Smooth muscle cell (in vitro differentiated cells): Measurements from ENCODE around the gene ACTBL2. TPM values are rescaled to one million over a fixed set of nuclear protein-coding genes. Genes with fewer than 3 reads are reported as not detected.

Experiments
- DNase-seq: peaks from one replicate; lab custom pipeline; 2025; ENCODE audit not compliant: unreplicated experiment; lab: John Stamatoyannopoulos, UW
- H2AFZ ChIP-seq: fragments of 200-600 bp; sonication (generic); 2 replicates; pipeline ENCODE4 v1.6.0; 2016; ENCODE audit warnings: antibody characterized with exemption, low read depth, mild to moderate bottlenecking
- H3F3A ChIP-seq: fragments of 200-600 bp; sonication (generic); 2 replicates; pipeline ENCODE4 v1.6.0; 2017; ENCODE audit warnings: antibody characterized with exemption, low read depth
- H3K27ac ChIP-seq: fragments of 200-600 bp; sonication (generic); 2 replicates; pipeline ENCODE4 v1.5.1; 2016; ENCODE audit warnings: low read depth, mild to moderate bottlenecking
- H3K27me3 ChIP-seq: fragments of 200-600 bp; sonication (generic); 2 replicates; pipeline ENCODE4 v1.6.1; 2016; ENCODE audit warnings: low read depth, mild to moderate bottlenecking
- H3K36me3 ChIP-seq: fragments of 200-600 bp; sonication (generic); 2 replicates; pipeline ENCODE4 v1.5.1; 2016; ENCODE audit warnings: low read depth
- H3K4me1 ChIP-seq: fragments of 200-600 bp; sonication (generic); 2 replicates; pipeline ENCODE4 v1.5.1; 2016; ENCODE audit warnings: low read depth
- H3K4me2 ChIP-seq: fragments of 200-600 bp; sonication (generic); 2 replicates; pipeline ENCODE4 v1.6.0; 2016; ENCODE audit warnings: mild to moderate bottlenecking
- H3K4me3 ChIP-seq: fragments of 200-600 bp; sonication (generic); 2 replicates; pipeline ENCODE4 v1.5.1; 2016; ENCODE audit warnings: mild to moderate bottlenecking
- H3K79me2 ChIP-seq: fragments of 200-600 bp; sonication (generic); 2 replicates; pipeline ENCODE4 v1.6.0; 2016; ENCODE audit warnings: low read depth, mild to moderate bottlenecking
- H3K9ac ChIP-seq: fragments of 200-600 bp; sonication (generic); 2 replicates; pipeline ENCODE4 v1.6.0; 2016; ENCODE audit warnings: low read depth
- H3K9me3 ChIP-seq: fragments of 200-600 bp; sonication (generic); replicated peaks from 2 replicates; pipeline ENCODE4 v1.5.1; 2016; ENCODE audit warnings: low read depth
- H4K20me1 ChIP-seq: fragments of 200-600 bp; sonication (generic); 2 replicates; pipeline ENCODE4 v1.6.0; 2016; ENCODE audit warnings: low read depth
- WGBS: methylation state at CpG from one replicate; pipeline ENCODE4 v1.1.7; 2016; ENCODE audit warnings: low lambda C conversion rate; 5-methylcytosine and 5-hydroxymethylcytosine counted together
- polyA plus RNA-seq: library from polyadenylated mRNA; unstranded; fragments of >200 nt; fragmentation: Nextera tagmentation; extraction: Ambion mirVana; gene quantifications from 2 replicates; pipeline ENCODE4 v1.2.1, GENCODE V29; 2016
- total RNA-seq: library from RNA; depleted of rRNA; stranded (reverse); fragments of >200 nt; gene quantifications from 2 replicates; pipeline ENCODE4 v1.2.3, GENCODE V29; 2014
- TF ChIP-seq, protein P1 (sequence below): fragments of 200-600 bp; sonication (generic); IDR thresholded peaks from 2 replicates; pipeline ENCODE4 v1.5.1; 2017; ENCODE audit warnings: borderline replicate concordance, mild to moderate bottlenecking, antibody characterized with exemption; ENCODE audit not compliant: insufficient read depth, poor library complexity, severe bottlenecking

The ACTBL2 gene
- total and polyA plus RNA-seq, 2 experiments from 2014 or later: 1.3 to 3.6 TPM

DNA sequence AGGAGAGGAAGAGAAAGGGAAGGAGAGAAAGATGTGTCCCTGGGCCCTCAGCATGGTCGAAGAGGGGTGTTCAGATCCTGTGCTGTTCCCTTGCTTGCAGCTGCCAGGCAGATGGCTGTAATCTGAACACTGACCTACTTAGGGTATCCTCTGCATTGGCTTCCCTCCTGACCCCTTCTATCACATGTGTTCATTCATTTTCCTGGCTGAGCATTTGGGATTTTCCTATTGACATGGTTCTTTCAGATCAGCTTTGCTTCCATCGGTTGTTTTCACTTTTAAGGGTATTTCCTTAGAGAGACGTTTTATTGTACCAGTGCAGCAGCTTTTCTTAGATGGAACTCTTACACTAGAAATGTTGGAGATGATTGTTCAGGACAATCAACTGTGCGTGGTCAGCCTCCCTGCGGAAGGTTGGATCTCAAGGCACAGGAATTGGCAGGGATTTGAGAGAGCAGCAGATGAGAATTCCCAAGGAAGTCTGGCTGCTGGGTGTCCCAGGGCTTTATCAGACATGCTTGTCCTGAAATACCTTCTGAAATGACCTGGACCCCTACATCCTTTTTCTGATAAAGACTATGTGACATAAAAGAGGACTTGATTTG is 26.0 kb downstream of the ACTBL2 start:
- H3K4me3 ChIP-seq: no peak overlapping the region
- no peaks in the 10 kb centered on the region for H3K79me2 ChIP-seq
- no peak overlapping the region for H3K9ac ChIP-seq
- H3F3A ChIP-seq: no peaks in the 10 kb centered on the region
- no peaks in the 10 kb centered on the region for H3K9me3 ChIP-seq
- H3K4me2 ChIP-seq: no peak overlapping the region
- no peaks in the 10 kb centered on the region for H3K27me3 ChIP-seq
- DNase-seq: no peak
- H3K36me3 ChIP-seq: no peaks in the 10 kb centered on the region
- H2AFZ ChIP-seq: peak overlapping the region; percentile 38
- no peaks in the 10 kb centered on the region for H3K4me1 ChIP-seq
- TF ChIP-seq, protein P1, sequence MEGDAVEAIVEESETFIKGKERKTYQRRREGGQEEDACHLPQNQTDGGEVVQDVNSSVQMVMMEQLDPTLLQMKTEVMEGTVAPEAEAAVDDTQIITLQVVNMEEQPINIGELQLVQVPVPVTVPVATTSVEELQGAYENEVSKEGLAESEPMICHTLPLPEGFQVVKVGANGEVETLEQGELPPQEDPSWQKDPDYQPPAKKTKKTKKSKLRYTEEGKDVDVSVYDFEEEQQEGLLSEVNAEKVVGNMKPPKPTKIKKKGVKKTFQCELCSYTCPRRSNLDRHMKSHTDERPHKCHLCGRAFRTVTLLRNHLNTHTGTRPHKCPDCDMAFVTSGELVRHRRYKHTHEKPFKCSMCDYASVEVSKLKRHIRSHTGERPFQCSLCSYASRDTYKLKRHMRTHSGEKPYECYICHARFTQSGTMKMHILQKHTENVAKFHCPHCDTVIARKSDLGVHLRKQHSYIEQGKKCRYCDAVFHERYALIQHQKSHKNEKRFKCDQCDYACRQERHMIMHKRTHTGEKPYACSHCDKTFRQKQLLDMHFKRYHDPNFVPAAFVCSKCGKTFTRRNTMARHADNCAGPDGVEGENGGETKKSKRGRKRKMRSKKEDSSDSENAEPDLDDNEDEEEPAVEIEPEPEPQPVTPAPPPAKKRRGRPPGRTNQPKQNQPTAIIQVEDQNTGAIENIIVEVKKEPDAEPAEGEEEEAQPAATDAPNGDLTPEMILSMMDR: no peak
- H4K20me1 ChIP-seq: no peaks in the 10 kb centered on the region
- 91% methylated on average over 5 of the region's 5 CpGs for WGBS
- H3K27ac ChIP-seq: no peak overlapping the region

DNA sequence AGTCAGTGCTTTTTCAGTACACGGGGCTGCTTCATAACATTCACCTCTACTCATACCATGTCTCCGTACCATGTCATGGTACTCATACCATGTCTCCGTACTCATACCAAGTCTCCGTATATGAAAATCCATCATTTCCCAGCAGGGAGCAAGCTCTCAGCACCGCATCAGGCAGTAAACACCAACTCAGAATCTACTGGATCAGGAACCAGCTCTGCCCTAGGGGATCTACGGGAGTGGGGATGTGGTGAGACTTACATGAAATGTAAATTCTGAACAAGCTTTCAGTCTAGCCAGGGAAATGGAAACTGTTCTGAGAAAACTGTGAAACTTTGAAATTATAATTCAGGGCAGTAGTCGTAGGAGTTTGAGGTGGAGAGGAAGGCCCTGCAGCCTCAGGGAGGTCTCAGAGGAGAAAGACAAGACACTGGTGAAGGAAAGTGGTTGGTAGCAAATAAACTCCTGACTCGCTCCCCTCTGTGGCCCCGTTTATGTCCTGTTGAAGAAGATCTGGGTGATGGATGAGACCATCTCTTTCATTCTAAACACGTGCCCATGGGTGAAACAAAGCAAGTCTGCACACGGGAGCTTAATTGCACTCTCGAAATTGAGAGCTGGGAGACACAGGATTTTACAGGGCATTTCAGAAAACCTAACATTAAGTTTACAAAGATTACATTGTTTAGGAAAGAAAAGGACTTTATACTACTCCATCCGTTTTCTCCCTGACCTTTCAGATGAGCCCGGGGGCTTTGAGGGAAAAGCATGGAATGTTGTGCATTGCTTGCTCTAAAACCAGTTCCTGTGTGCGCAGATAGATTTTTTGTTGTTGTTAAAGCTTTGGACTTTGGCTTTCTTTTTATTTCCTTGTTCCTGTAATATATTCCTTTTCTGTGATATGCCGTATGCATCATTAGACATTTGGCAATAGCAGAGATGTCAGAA is 26.8 kb downstream of the ACTBL2 start:
- Histone ChIP-seq H3K4me3 (no peak overlapping the region), H3K4me2 (no peak overlapping the region), H2AFZ (peak overlapping the region; percentile 38), H3K27ac (no peak overlapping the region), H3K36me3 (no peaks in the 10 kb centered on the region), H3K27me3 (no peaks in the 10 kb centered on the region), H3K9me3 (no peaks in the 10 kb centered on the region), H3K9ac (no peak overlapping the region), H3K79me2 (no peaks in the 10 kb centered on the region), H4K20me1 (no peaks in the 10 kb centered on the region), H3K4me1 (no peaks in the 10 kb centered on the region), H3F3A (no peaks in the 10 kb centered on the region)
- TF ChIP-seq, protein P1: no peak
- DNase-seq: no peak
- 78% methylated on average over 16 of the region's 16 CpGs for WGBS

DNA sequence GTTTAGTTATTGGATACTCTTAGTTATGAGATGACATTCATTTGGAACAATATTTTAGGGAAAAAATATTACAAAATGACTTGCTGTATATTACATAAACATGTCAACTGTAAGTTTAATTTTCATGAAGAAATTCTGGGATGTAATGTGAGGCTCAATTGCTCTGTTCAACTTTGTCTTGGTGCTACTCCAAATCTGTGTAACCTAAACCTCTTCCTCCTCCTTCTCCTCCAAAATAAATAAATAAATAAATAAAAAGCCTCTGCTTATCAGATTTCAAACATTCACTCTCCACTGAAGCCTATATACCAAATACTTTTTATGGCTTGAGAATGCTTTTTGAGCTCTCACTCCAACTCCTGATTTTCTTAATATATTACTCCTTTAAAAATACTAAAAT is 27.7 kb downstream of the ACTBL2 start:
- Histone ChIP-seq H3K9ac (no peak overlapping the region), H3F3A (no peaks in the 10 kb centered on the region), H3K27ac (no peak overlapping the region), H2AFZ (no peak overlapping the region), H3K9me3 (no peaks in the 10 kb centered on the region), H4K20me1 (no peaks in the 10 kb centered on the region), H3K79me2 (no peaks in the 10 kb centered on the region), H3K4me2 (no peak overlapping the region), H3K4me1 (no peaks in the 10 kb centered on the region), H3K27me3 (no peaks in the 10 kb centered on the region), H3K36me3 (no peaks in the 10 kb centered on the region), H3K4me3 (no peak overlapping the region)
- TF ChIP-seq, protein P1: no peak
- DNase-seq: no peak

DNA sequence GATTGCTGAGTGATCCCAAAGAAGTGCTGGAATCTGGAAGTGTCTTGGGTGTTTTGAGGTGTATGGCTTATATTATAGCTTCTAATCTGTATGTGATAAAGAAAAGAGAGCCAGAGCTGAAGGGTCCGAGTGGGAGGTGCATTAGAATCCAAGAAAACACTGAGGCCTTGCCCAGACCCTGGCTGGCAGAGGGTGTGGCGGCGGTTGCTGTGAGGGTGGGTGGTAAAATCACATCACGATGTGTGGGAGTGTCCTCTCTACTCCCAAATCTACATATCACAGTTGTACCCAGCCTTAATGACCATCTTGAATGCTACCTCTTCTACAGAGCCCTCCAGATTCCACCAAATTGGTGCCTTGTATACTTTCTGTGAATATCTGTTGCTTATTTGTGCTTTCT is 28.9 kb downstream of the ACTBL2 start:
- no peak overlapping the region for H2AFZ ChIP-seq
- TF ChIP-seq, protein P1: no peak
- no peak for DNase-seq
- no peak overlapping the region for H3K27ac ChIP-seq
- no peaks in the 10 kb centered on the region for H3K36me3 ChIP-seq
- H3K4me3 ChIP-seq: no peak overlapping the region
- peaks cover 3% of the 10 kb centered on the region for H3K4me1 ChIP-seq
- H3F3A ChIP-seq: no peaks in the 10 kb centered on the region
- H3K79me2 ChIP-seq: no peaks in the 10 kb centered on the region
- H3K9me3 ChIP-seq: no peaks in the 10 kb centered on the region
- no peaks in the 10 kb centered on the region for H3K27me3 ChIP-seq
- no peak overlapping the region for H3K9ac ChIP-seq
- whole genome bisulfite sequencing: 97% methylated on average over 4 of the region's 4 CpGs
- H4K20me1 ChIP-seq: no peaks in the 10 kb centered on the region
- no peak overlapping the region for H3K4me2 ChIP-seq
